ENCODE data around the gene AGPAT2.

Gene AGPAT2

DNA sequence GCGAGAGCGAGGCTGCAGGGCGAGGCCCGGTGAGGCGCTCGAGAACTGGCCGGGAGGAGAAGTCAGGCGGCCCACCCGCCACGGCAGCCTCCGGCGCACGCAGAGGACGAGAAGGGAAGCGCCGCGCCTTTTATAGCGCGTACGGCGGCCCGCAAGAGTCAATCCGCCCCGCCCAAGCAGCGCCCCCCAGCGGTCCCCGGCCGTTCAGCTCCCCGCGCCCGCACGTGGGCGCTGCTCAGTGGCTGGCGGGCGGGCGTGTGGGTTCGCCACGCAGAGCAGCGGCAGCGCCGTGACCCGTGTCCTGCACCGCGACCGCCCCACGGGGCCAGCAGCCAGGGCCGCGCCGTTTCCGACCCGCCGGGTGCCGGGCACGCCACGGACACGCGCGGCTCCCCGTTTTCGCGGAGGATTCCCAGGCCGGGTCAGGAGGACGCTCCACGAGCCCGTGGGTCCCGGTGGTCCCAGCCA, 40.9 kb upstream of the AGPAT2 start:
- H3K4me3 ChIP-seq (ENCODE audit: low read depth in 1 of 5, low read length in 5 of 5), result peak overlapping the region in 4 of 5 donors; percentile 93 to 98 (median 98)
- peaks cover 0 to 36% (median 32%) of the 10 kb centered on the region in 5 donors for H3K36me3 ChIP-seq (ENCODE audit: control insufficient read depth in 5 of 5, insufficient read depth in 5 of 5, low read length in 5 of 5)
- H3K4me1 ChIP-seq (ENCODE audit: control insufficient read depth in 5 of 5, insufficient read depth in 5 of 5, low read length in 5 of 5), result peaks cover 11 to 55% (median 42%) of the 10 kb centered on the region in 5 donors
- peak overlapping the region in 4 of 5 donors; percentile 70 to 88 (median 82) for H3K9ac ChIP-seq (ENCODE audit: low read length in 5 of 5)
- no peaks in the 10 kb centered on the region for H3K27me3 ChIP-seq (ENCODE audit: control insufficient read depth in 5 of 5, insufficient read depth in 4 of 5, low read length in 5 of 5)
- H3K27ac ChIP-seq (ENCODE audit: low read depth, low read length), result peak overlapping the region; percentile 81
- H3K9me3 ChIP-seq (ENCODE audit: control insufficient read depth in 5 of 5, low read length in 5 of 5), result no peaks in the 10 kb centered on the region

DNA sequence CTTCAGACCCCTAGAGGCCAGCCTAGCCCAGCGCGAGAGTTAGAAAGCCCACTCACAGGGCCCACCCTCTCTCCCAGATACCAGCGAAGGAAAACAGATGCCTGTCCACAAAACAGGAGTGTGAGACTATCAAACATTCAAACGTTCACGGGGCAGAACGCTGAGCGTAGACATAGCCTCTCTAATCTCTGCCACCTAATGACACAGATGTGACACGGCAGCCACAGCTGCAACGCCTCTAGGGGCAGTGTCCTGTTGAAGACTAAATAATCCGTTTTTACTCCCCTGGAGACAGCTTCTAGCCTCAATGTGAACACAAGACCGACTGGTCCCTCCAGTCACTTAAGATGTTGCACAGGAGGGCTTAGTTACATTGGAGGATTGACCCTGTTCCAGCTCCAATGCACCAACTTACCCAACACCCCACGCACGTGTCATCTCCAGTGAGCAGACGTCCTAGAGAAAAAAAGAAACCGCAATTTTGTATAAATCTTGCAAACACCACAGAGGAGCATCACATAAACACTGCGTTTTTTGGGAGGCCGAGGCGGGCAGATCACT, 39.5 kb upstream of the AGPAT2 start:
- peak overlapping the region; percentile 31 to 88 (median 73) for H3K9ac ChIP-seq (ENCODE audit: low read length in 5 of 5)
- peak overlapping the region; percentile 81 for H3K27ac ChIP-seq (ENCODE audit: low read depth, low read length)
- peak overlapping the region; percentile 90 to 98 (median 97) for H3K4me3 ChIP-seq (ENCODE audit: low read depth in 1 of 5, low read length in 5 of 5)
- peaks cover 11 to 68% (median 56%) of the 10 kb centered on the region in 5 donors for H3K4me1 ChIP-seq (ENCODE audit: control insufficient read depth in 5 of 5, insufficient read depth in 5 of 5, low read length in 5 of 5)
- H3K27me3 ChIP-seq (ENCODE audit: control insufficient read depth in 5 of 5, insufficient read depth in 4 of 5, low read length in 5 of 5), result no peaks in the 10 kb centered on the region
- no peaks in the 10 kb centered on the region for H3K9me3 ChIP-seq (ENCODE audit: control insufficient read depth in 5 of 5, low read length in 5 of 5)
- H3K36me3 ChIP-seq (ENCODE audit: control insufficient read depth in 5 of 5, insufficient read depth in 5 of 5, low read length in 5 of 5), result peaks cover 0 to 50% (median 44%) of the 10 kb centered on the region in 5 donors

DNA sequence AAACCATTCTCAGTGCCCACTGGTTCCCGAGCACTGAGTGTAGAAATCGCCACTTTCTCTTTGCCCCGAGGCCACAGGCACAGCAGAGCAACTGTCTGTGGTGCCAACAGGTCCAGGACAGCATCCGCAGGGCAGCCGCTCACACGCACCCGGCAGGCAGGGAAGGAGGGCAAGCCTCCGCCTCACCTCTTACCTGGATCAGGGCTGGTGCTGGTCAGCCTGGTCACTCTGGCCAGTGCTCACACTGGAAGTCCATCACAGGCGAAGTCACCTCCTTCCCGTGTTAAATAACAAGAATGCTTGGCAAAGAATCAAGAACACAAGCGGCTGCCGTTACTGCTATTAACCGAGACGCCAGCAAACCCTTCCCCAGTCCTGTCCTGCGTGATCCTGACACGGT, 38.9 kb upstream of the AGPAT2 start:
- H3K27ac ChIP-seq (ENCODE audit: low read depth, low read length), result peak overlapping the region; percentile 81
- H3K9ac ChIP-seq (ENCODE audit: low read length in 5 of 5), result peak overlapping the region in 4 of 5 donors; percentile 31 to 88 (median 61)
- H3K36me3 ChIP-seq (ENCODE audit: control insufficient read depth in 5 of 5, insufficient read depth in 5 of 5, low read length in 5 of 5), result peaks cover 0 to 56% (median 48%) of the 10 kb centered on the region in 5 donors
- H3K4me1 ChIP-seq (ENCODE audit: control insufficient read depth in 5 of 5, insufficient read depth in 5 of 5, low read length in 5 of 5), result peaks cover 11 to 74% (median 62%) of the 10 kb centered on the region in 5 donors
- H3K4me3 ChIP-seq (ENCODE audit: low read depth in 1 of 5, low read length in 5 of 5), result peak overlapping the region; percentile 90 to 98 (median 97)
- H3K27me3 ChIP-seq (ENCODE audit: control insufficient read depth in 5 of 5, insufficient read depth in 4 of 5, low read length in 5 of 5), result no peaks in the 10 kb centered on the region
- no peaks in the 10 kb centered on the region for H3K9me3 ChIP-seq (ENCODE audit: control insufficient read depth in 5 of 5, low read length in 5 of 5)

DNA sequence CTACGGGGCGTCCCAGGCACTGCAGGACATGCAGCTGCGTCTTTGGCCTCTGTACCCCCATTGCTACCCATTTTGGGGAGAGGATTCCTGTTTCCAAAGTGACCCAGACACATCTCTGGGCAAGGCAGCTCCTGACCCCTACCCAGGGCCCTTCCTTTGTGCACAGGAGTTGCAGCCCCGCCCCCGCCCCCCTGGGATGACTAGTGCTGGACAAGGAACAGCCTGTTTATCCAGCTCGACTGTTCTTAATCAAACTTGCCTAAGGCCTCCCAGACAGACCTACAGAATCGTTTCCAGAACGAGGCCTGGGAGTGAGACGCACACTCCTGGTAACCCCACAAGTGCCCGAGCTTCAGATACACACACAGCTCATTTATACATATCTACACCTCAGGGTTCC, 38.4 kb upstream of the AGPAT2 start:
- Histone ChIP-seq H3K4me1 (ENCODE audit: control insufficient read depth in 5 of 5, insufficient read depth in 5 of 5, low read length in 5 of 5) (peaks cover 11 to 79% (median 67%) of the 10 kb centered on the region in 5 donors), H3K9me3 (ENCODE audit: control insufficient read depth in 5 of 5, low read length in 5 of 5) (no peaks in the 10 kb centered on the region), H3K27ac (ENCODE audit: low read depth, low read length) (peak overlapping the region; percentile 81), H3K27me3 (ENCODE audit: control insufficient read depth in 5 of 5, insufficient read depth in 4 of 5, low read length in 5 of 5) (no peaks in the 10 kb centered on the region), H3K36me3 (ENCODE audit: control insufficient read depth in 5 of 5, insufficient read depth in 5 of 5, low read length in 5 of 5) (peaks cover 0 to 59% (median 48%) of the 10 kb centered on the region in 5 donors), H3K4me3 (ENCODE audit: low read depth in 1 of 5, low read length in 5 of 5) (peak overlapping the region in 3 of 5 donors; percentile 93 to 98 (median 98)), H3K9ac (ENCODE audit: low read length in 5 of 5) (peak overlapping the region in 1 of 5 donors; percentile 0)

DNA sequence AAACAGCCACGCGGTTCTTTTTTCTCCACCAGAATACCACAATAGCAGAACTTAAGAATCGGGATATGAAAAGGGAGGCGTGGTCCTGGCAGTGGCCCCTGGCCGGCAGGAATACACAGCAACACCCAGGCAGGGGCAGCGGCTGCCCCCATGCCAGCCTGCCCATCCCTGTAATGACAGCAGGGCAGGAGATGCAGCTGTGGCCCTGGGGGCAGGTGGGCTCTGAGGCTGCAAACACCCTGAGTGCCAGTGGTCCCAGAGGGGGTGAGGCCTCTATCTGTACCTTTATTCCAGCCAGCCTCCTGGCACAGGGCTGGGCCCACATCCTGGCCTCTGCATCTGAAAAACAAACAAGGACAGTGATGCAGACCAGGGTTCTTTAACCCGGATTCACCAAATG, 37.5 kb upstream of the AGPAT2 start:
- no peaks in the 10 kb centered on the region for H3K27me3 ChIP-seq (ENCODE audit: control insufficient read depth in 5 of 5, insufficient read depth in 4 of 5, low read length in 5 of 5)
- peaks cover 0 to 59% (median 48%) of the 10 kb centered on the region in 5 donors for H3K36me3 ChIP-seq (ENCODE audit: control insufficient read depth in 5 of 5, insufficient read depth in 5 of 5, low read length in 5 of 5)
- H3K9ac ChIP-seq (ENCODE audit: low read length in 5 of 5), result no peak overlapping the region
- H3K9me3 ChIP-seq (ENCODE audit: control insufficient read depth in 5 of 5, low read length in 5 of 5), result no peaks in the 10 kb centered on the region
- H3K4me1 ChIP-seq (ENCODE audit: control insufficient read depth in 5 of 5, insufficient read depth in 5 of 5, low read length in 5 of 5), result peaks cover 11 to 85% (median 76%) of the 10 kb centered on the region in 5 donors
- H3K4me3 ChIP-seq (ENCODE audit: low read depth in 1 of 5, low read length in 5 of 5), result no peak overlapping the region
- H3K27ac ChIP-seq (ENCODE audit: low read depth, low read length), result no peak overlapping the region

DNA sequence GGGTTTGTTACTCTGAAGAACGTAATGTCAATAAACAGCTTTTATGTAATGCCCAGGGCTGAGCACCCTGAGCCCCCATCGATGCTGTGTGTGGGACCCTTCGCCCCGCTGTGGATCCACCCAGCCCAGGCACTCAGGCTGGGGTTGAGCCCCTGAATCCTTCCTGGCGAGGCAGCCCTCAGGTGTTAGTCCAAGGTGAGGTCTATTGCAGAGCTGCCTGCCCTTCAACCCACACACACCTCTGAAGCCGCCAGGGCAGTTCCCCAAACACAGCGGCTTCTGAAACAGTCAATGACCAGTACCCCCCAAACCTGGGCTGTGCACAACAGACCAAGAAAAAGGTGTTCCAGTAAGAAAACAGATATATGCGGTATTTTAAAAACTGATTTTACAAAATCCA, 36.7 kb upstream of the AGPAT2 start:
- no peak overlapping the region for H3K4me3 ChIP-seq (ENCODE audit: low read depth in 1 of 5, low read length in 5 of 5)
- H3K27ac ChIP-seq (ENCODE audit: low read depth, low read length), result no peak overlapping the region
- no peaks in the 10 kb centered on the region for H3K9me3 ChIP-seq (ENCODE audit: control insufficient read depth in 5 of 5, low read length in 5 of 5)
- peaks cover 13 to 86% (median 77%) of the 10 kb centered on the region in 5 donors for H3K4me1 ChIP-seq (ENCODE audit: control insufficient read depth in 5 of 5, insufficient read depth in 5 of 5, low read length in 5 of 5)
- H3K36me3 ChIP-seq (ENCODE audit: control insufficient read depth in 5 of 5, insufficient read depth in 5 of 5, low read length in 5 of 5), result peaks cover 0 to 59% (median 48%) of the 10 kb centered on the region in 5 donors
- no peaks in the 10 kb centered on the region for H3K27me3 ChIP-seq (ENCODE audit: control insufficient read depth in 5 of 5, insufficient read depth in 4 of 5, low read length in 5 of 5)
- no peak overlapping the region for H3K9ac ChIP-seq (ENCODE audit: low read length in 5 of 5)

DNA sequence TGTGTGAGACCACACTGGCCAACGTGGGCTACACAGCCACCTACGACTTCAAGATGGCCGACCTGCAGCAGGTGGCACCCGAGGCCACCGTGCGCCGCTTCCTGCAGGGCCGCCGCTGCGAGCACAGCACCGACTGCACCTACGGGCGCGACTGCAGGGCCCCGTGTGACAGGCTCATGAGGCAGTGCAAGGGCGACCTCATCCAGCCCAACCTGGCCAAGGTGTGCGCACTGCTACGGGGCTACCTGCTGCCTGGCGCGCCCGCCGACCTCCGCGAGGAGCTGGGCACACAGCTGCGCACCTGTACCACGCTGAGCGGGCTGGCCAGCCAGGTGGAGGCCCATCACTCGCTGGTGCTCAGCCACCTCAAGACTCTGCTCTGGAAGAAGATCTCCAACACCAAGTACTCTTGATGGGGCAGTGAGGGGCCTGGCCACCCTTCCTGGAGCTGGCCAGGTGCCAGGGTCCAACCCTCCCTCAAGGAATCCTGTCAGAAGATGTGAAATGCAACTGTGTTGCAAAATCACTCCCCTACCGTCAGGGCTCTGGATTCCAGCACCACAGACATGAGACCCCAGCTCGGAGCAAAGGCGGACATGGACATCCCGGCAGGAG, 36.2 kb upstream of the AGPAT2 start:
- Histone ChIP-seq H3K4me1 (ENCODE audit: control insufficient read depth in 5 of 5, insufficient read depth in 5 of 5, low read length in 5 of 5) (peaks cover 13 to 81% (median 76%) of the 10 kb centered on the region in 5 donors), H3K9ac (ENCODE audit: low read length in 5 of 5) (no peak overlapping the region), H3K36me3 (ENCODE audit: control insufficient read depth in 5 of 5, insufficient read depth in 5 of 5, low read length in 5 of 5) (peaks cover 0 to 59% (median 48%) of the 10 kb centered on the region in 5 donors), H3K27ac (ENCODE audit: low read depth, low read length) (no peak overlapping the region), H3K4me3 (ENCODE audit: low read depth in 1 of 5, low read length in 5 of 5) (no peak overlapping the region), H3K9me3 (ENCODE audit: control insufficient read depth in 5 of 5, low read length in 5 of 5) (no peaks in the 10 kb centered on the region), H3K27me3 (ENCODE audit: control insufficient read depth in 5 of 5, insufficient read depth in 4 of 5, low read length in 5 of 5) (no peaks in the 10 kb centered on the region)

DNA sequence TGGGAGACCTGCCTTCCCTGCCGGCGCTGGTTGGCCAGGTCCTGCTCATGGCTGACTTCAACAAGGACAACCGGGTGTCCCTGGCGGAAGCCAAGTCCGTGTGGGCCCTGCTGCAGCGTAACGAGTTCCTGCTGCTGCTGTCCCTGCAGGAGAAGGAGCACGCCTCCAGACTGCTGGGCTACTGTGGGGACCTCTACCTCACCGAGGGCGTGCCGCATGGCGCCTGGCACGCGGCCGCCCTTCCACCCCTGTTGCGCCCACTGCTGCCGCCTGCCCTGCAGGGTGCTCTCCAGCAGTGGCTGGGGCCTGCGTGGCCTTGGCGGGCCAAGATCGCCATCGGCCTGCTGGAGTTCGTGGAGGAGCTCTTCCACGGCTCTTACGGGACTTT, 35.7 kb upstream of the AGPAT2 start:
- Histone ChIP-seq H3K4me1 (ENCODE audit: control insufficient read depth in 5 of 5, insufficient read depth in 5 of 5, low read length in 5 of 5) (peaks cover 13 to 78% (median 76%) of the 10 kb centered on the region in 5 donors), H3K36me3 (ENCODE audit: control insufficient read depth in 5 of 5, insufficient read depth in 5 of 5, low read length in 5 of 5) (peaks cover 0 to 59% (median 48%) of the 10 kb centered on the region in 5 donors), H3K27me3 (ENCODE audit: control insufficient read depth in 5 of 5, insufficient read depth in 4 of 5, low read length in 5 of 5) (no peaks in the 10 kb centered on the region), H3K9me3 (ENCODE audit: control insufficient read depth in 5 of 5, low read length in 5 of 5) (no peaks in the 10 kb centered on the region), H3K4me3 (ENCODE audit: low read depth in 1 of 5, low read length in 5 of 5) (no peak overlapping the region), H3K9ac (ENCODE audit: low read length in 5 of 5) (no peak overlapping the region), H3K27ac (ENCODE audit: low read depth, low read length) (no peak overlapping the region)

DNA sequence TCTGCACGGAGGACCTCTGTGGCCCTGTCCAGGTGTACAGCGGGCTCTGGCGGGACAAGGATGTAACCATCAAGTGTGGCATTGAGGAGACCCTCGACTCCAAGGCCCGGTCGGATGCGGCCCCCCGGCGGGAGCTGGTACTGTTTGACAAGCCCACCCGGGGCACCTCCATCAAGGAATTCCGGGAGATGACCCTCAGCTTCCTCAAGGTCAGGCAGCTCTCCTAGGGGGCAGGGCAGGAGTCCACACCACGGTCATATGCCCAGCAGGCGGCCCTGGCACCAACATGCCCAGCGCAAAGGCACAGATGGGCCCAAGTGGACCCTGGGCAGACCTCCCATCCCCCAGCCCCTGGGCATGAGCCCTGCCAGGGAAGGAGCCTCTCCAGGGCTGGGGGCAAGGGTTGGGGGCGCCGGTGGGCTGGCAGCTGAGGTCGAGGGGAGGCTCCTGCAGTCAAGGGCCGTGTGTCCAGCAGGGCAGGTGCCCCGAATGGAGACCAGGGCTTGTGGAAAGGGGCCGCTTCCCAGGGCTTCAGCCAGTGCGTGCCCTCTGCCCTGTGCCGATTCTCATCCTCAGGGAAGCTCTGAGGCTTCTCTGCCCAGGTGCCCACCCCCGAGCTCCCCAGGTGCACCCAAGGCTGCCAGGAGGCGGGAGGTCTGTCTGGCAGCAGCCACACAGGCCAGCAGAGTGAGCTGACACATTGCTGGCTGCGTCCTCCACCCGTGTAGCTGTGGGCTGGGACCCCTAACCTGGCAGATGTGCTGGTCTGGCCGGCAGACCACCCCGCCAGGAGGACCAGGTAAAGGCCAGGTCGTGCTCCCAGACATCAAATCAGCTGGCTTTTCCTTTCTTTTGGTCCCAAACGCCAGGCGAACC, 35.1 kb upstream of the AGPAT2 start:
- H3K27me3 ChIP-seq (ENCODE audit: control insufficient read depth in 5 of 5, insufficient read depth in 4 of 5, low read length in 5 of 5), result no peaks in the 10 kb centered on the region
- no peak overlapping the region for H3K9ac ChIP-seq (ENCODE audit: low read length in 5 of 5)
- no peaks in the 10 kb centered on the region for H3K9me3 ChIP-seq (ENCODE audit: control insufficient read depth in 5 of 5, low read length in 5 of 5)
- peak overlapping the region; percentile 67 for H3K27ac ChIP-seq (ENCODE audit: low read depth, low read length)
- peaks cover 13 to 74% (median 71%) of the 10 kb centered on the region in 5 donors for H3K4me1 ChIP-seq (ENCODE audit: control insufficient read depth in 5 of 5, insufficient read depth in 5 of 5, low read length in 5 of 5)
- H3K36me3 ChIP-seq (ENCODE audit: control insufficient read depth in 5 of 5, insufficient read depth in 5 of 5, low read length in 5 of 5), result peaks cover 0 to 59% (median 48%) of the 10 kb centered on the region in 5 donors
- no peak overlapping the region for H3K4me3 ChIP-seq (ENCODE audit: low read depth in 1 of 5, low read length in 5 of 5)

Measured in subcutaneous abdominal adipose tissue (tissue), 5 donors.